WTC11 (cell line): Measurements from ENCODE around the gene PHB1. TPM values are rescaled to one million over a fixed set of nuclear protein-coding genes. Genes with fewer than 3 reads are reported as not detected.

Experiments used
- ATAC-seq: fragments of 200-7000 bp; cut with Tn5 transposase; 2 replicates; pipeline ENCODE4 v1.10.0; 2021; ENCODE audit warnings: mild to moderate bottlenecking, moderate library complexity
- CTCF ChIA-PET: fragments of 300-600 bp; sonication (Branson Sonifier 250); formaldehyde crosslinking; loops from one replicate; lab custom pipeline; 2021; ENCODE audit warnings: antibody characterized with exemption; lab: Charles Lee
- POLR2A ChIA-PET: fragments of 350-600 bp; sonication (Branson Sonifier 250); formaldehyde crosslinking; loops from one replicate; lab custom pipeline; 2021; ENCODE audit warnings: antibody characterized with exemption; lab: Charles Lee
- DNase-seq: peaks from one replicate; pipeline ENCODE4 v3.0.0; 2021; ENCODE audit warnings: low spot score
- H3K27ac Mint-ChIP-seq: 2 replicates; pipeline ENCODE4 v1.8.0; 2021; ENCODE audit warnings: mixed read lengths
- H3K27me3 Mint-ChIP-seq: 2 replicates; pipeline ENCODE4 v1.8.0; 2021; ENCODE audit warnings: low read depth, mild to moderate bottlenecking, moderate library complexity, mixed read lengths
- H3K36me3 Mint-ChIP-seq: 2 replicates; pipeline ENCODE4 v1.8.0; 2021; ENCODE audit warnings: mixed read lengths
- H3K4me1 Mint-ChIP-seq: 2 replicates; pipeline ENCODE4 v1.8.0; 2022; ENCODE audit warnings: mixed read lengths
- H3K4me3 Mint-ChIP-seq: 2 replicates; pipeline ENCODE4 v1.8.0; 2021; ENCODE audit warnings: mild to moderate bottlenecking, moderate library complexity, mixed read lengths
- H3K9me3 Mint-ChIP-seq: 2 replicates; pipeline ENCODE4 v1.8.0; 2021; ENCODE audit warnings: mixed read lengths
- ATF3 ChIP-seq: sonication (generic); formaldehyde crosslinking; conservative IDR thresholded peaks from 2 replicates; pipeline ENCODE4 v1.8.1; 2022; ENCODE audit warnings: mild to moderate bottlenecking, missing genetic modification reagents
- CREB1 ChIP-seq: sonication (generic); formaldehyde crosslinking; IDR thresholded peaks from 2 replicates; pipeline ENCODE4 v1.8.0; 2023; ENCODE audit warnings: mild to moderate bottlenecking, missing genetic modification reagents
- CTCF ChIP-seq: fragments of 200-600 bp; IDR thresholded peaks from 2 replicates; pipeline ENCODE4 v1.8.0; 2022; ENCODE audit warnings: antibody characterized with exemption
- ELF4 ChIP-seq: sonication (generic); formaldehyde crosslinking; IDR thresholded peaks from 2 replicates; pipeline ENCODE4 v1.8.1; 2022; ENCODE audit warnings: low read depth, mild to moderate bottlenecking, moderate library complexity, missing genetic modification reagents
- FOXJ3 ChIP-seq: sonication (generic); formaldehyde crosslinking; IDR thresholded peaks from 2 replicates; pipeline ENCODE4 v1.9.0; 2021; ENCODE audit warnings: missing genetic modification reagents, mild to moderate bottlenecking, borderline replicate concordance
- FOXP1 ChIP-seq: sonication (generic); formaldehyde crosslinking; IDR thresholded peaks from 2 replicates; pipeline ENCODE4 v1.8.0; 2022; ENCODE audit warnings: missing genetic modification reagents, mild to moderate bottlenecking, moderate library complexity, borderline replicate concordance
- IRF1 ChIP-seq: sonication (generic); formaldehyde crosslinking; IDR thresholded peaks from 2 replicates; pipeline ENCODE4 v1.8.0; 2023; ENCODE audit warnings: missing genetic modification reagents
- IRF2 ChIP-seq: sonication (generic); formaldehyde crosslinking; IDR thresholded peaks from 2 replicates; pipeline ENCODE4 v1.8.0; 2022; ENCODE audit warnings: low read depth, missing genetic modification reagents, borderline replicate concordance
- JAZF1 ChIP-seq: fragments of 250-450 bp; sonication (Bioruptor Pico); IDR thresholded peaks from 2 replicates; pipeline ENCODE4 v1.9.0; 2021; ENCODE audit warnings: moderate library complexity, mild to moderate bottlenecking, inconsistent platforms
- MYBL2 ChIP-seq: sonication (generic); formaldehyde crosslinking; IDR thresholded peaks from 2 replicates; pipeline ENCODE4 v1.8.1; 2023; ENCODE audit warnings: mild to moderate bottlenecking, moderate library complexity, missing genetic modification reagents
- PRDM15 ChIP-seq: sonication (generic); formaldehyde crosslinking; IDR thresholded peaks from 2 replicates; pipeline ENCODE4 v1.8.0; 2022; ENCODE audit warnings: missing genetic modification reagents
- RORB ChIP-seq: fragments of 250-450 bp; sonication (Bioruptor Pico); IDR thresholded peaks from 2 replicates; pipeline ENCODE4 v1.9.0; 2021; ENCODE audit warnings: mild to moderate bottlenecking
- TEAD1 ChIP-seq: sonication (generic); formaldehyde crosslinking; IDR thresholded peaks from 2 replicates; pipeline ENCODE4 v1.8.0; 2022; ENCODE audit warnings: mild to moderate bottlenecking, missing genetic modification reagents
- TEAD4 ChIP-seq: sonication (generic); formaldehyde crosslinking; IDR thresholded peaks from 2 replicates; pipeline ENCODE4 v1.8.0; 2022; ENCODE audit warnings: mild to moderate bottlenecking, missing genetic modification reagents
- ZMAT4 ChIP-seq: fragments of 250-450 bp; sonication (Bioruptor Pico); IDR thresholded peaks from 2 replicates; pipeline ENCODE4 v1.9.0; 2021; ENCODE audit warnings: mild to moderate bottlenecking
- ZNF317 ChIP-seq: sonication (generic); formaldehyde crosslinking; IDR thresholded peaks from 2 replicates; pipeline ENCODE4 v1.8.1; 2023; ENCODE audit warnings: low read depth, mild to moderate bottlenecking, moderate library complexity, missing genetic modification reagents, borderline replicate concordance
- ZNF423 ChIP-seq: fragments of 250-450 bp; sonication (Bioruptor Pico); IDR thresholded peaks from 2 replicates; pipeline ENCODE4 v2.1.2; 2022; ENCODE audit warnings: mild to moderate bottlenecking, moderate library complexity
- ZNF512 ChIP-seq: sonication (generic); formaldehyde crosslinking; IDR thresholded peaks from 2 replicates; pipeline ENCODE4 v1.8.1; 2022; ENCODE audit warnings: missing genetic modification reagents, borderline replicate concordance
- ZNF671 ChIP-seq: fragments of 250-450 bp; sonication (Bioruptor Pico); IDR thresholded peaks from 2 replicates; pipeline ENCODE4 v1.8.0; 2021; ENCODE audit warnings: mild to moderate bottlenecking
- ZSCAN18 ChIP-seq: fragments of 250-450 bp; sonication (Bioruptor Pico); IDR thresholded peaks from 2 replicates; pipeline ENCODE4 v2.1.2; 2022; ENCODE audit warnings: mild to moderate bottlenecking, moderate library complexity
- total RNA-seq: library from RNA; stranded (reverse); gene quantifications from 3 replicates; pipeline ENCODE4 v1.2.3, GENCODE V29; 2021

PHB1 gene
- total RNA-seq, 1 experiment from 2014 or later = 375 TPM

GRCh38 chr17:49461580-49461979, 46.9 kb upstream of the PHB1 start:
- Mint-ChIP-seq H3K4me1 (peaks cover 22% of the 10 kb centered on the region), H3K27ac (no peak overlapping the region), H3K36me3 (no peaks in the 10 kb centered on the region), H3K27me3 (peaks cover 4% of the 10 kb centered on the region; the same call in 1 of the 2 replicates), H3K4me3 (no peak overlapping the region), H3K9me3 (peaks cover 14% of the 10 kb centered on the region)
- ChIA-PET POLR2A (no interaction called here), CTCF (interaction anchor here (0.7 to 2.4 kb wide), 4 partner anchors 8 to 95 kb away, joined by 3 to 8 read pairs (median 3); partner anchors contain the start of gene NGFR)
- no peak for ATAC-seq
- TF ChIP-seq ZMAT4 (CRISPR knock-in tag) = no peak
- no peak for TF ChIP-seq TEAD1 (CRISPR knock-in tag)
- TF ChIP-seq ZNF512 (CRISPR knock-in tag) = no peak
- TF ChIP-seq CREB1 (CRISPR knock-in tag) = no peak
- TF ChIP-seq FOXP1 (CRISPR knock-in tag) = no peak
- no peak for TF ChIP-seq IRF1 (CRISPR knock-in tag)
- TF ChIP-seq ATF3 (CRISPR knock-in tag) = no peak
- TF ChIP-seq JAZF1 = no peak
- TF ChIP-seq CTCF = no peak
- no peak for TF ChIP-seq MYBL2
- no peak for TF ChIP-seq FOXJ3 (CRISPR knock-in tag)
- no peak for TF ChIP-seq RORB (CRISPR knock-in tag)
- no peak for TF ChIP-seq ZSCAN18 (CRISPR knock-in tag)
- no peak for TF ChIP-seq TEAD4 (CRISPR knock-in tag)
- no peak for TF ChIP-seq ZNF671
- TF ChIP-seq IRF2 (CRISPR knock-in tag) = no peak
- TF ChIP-seq ZNF317 (CRISPR knock-in tag) = no peak
- TF ChIP-seq ELF4 (CRISPR knock-in tag) = no peak
- TF ChIP-seq ZNF423 (CRISPR knock-in tag) = no peak
- DNase-seq = no peak

- no peak for DNase-seq
- Mint-ChIP-seq H3K4me3 (no peak overlapping the region), H3K27ac (no peak overlapping the region), H3K27me3 (peaks cover 4% of the 10 kb centered on the region; the same call in 1 of the 2 replicates), H3K36me3 (no peaks in the 10 kb centered on the region), H3K9me3 (peaks cover 14% of the 10 kb centered on the region), H3K4me1 (peaks cover 27% of the 10 kb centered on the region)
- CTCF ChIA-PET = interaction anchor here (2.4 kb wide), 1 partner anchor 9 kb away, joined by 8 read pairs; no protein-coding TSS in a partner anchor
- no peak for TF ChIP-seq PRDM15
- POLR2A ChIA-PET = no interaction called here
- no peak for ATAC-seq
These were observed 45.7 kb upstream of the PHB1 start for GRCh38 chr17:49460401-49460800.
